AG08396 (cell line): ENCODE data around the gene KDM4B.

Source experiments
- DNase-seq: peaks from one replicate; pipeline ENCODE4 v3.0.0; 2012; ENCODE audit warnings: low spot score, mixed read lengths

The KDM4B gene

DNA sequence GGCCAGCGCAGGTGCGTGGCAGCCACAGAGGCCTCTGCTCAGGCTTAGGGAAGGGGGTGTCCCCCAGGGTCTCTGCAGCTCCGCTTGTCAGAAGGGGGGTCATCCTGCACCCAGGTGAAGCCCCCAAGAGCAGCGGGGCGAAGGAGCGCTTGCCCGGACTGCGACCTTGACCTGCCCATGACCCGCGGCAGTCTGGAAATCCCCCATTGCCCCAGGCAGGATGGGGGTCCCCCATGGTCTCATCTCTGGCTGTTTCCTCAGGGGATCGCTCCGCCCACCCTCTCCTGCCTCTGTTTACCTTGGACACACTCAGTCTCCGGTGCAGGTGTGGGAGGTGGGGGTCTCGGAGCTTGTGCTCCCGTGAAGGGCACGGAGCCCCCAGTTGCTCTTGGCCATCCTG lies 82.7 kb downstream of the KDM4B start:
- no peak for DNase-seq

DNA sequence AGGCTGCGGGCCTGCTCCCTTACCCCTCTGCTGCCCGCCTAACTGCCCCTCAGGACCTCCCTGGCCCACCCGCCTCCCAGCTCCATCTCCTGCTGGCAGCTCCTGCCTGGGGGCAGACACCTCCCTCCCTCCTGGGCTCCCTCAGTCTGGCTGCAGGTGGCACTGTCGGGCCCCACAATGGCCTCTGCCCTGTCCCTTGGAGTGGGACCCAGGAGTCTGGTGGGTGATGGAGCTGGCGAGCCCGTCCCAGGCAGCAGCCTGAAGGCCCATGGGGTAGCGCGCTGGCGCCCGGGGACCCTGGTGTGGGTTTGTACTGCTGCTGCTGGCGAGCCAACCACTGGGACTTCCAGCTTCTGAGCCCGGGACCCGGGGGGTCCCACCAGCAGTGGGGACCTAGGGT lies 83.6 kb downstream of the KDM4B start:
- DNase-seq: no peak

DNA sequence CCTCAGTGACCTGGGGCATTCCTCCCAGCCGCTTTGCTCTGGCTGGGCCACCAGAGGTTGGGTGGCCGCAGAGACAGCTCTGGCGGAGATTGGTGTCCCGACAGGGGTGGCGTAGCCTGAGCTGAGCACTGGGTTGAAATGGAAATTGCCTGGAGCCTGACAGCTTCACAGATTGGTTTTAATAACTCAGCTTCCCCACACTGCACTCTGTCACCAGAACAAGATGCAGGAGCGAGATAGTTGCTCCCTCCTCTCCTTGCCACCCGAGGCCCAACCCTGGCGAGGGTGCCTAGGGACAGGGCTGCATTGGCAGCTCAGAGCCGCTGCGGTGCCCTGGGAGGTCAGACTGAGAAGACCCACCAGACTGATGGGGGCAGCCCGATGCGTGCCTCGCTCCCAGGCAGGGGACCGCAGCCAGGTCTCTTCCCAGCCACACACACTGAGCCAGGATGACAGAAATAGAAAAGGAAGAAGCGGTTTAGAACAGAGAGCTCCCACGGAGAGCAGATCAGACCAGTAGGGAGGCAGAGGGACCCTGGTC lies 84.1 kb downstream of the KDM4B start:
- DNase-seq: no peak

DNA sequence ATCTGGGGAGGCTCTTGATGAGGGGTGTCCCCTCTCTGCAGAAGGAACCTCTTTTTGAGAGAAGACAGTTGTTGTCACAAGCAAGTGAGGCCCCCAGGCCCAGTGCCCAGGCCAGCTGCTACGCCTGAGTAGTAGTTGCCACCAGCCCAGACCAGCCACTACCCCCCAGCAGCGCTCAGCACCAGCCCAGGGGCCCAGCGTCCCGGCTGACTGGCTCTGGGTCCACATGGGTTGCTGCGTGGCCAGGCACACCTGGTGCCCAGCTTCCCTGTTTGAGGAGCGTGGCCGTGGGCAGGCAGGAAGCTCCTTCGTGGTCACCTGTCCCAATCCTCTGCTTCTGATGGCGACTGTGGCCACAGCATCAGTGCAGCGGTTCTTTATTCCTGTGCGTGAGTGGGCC lies 84.7 kb downstream of the KDM4B start:
- no peak for DNase-seq

DNA sequence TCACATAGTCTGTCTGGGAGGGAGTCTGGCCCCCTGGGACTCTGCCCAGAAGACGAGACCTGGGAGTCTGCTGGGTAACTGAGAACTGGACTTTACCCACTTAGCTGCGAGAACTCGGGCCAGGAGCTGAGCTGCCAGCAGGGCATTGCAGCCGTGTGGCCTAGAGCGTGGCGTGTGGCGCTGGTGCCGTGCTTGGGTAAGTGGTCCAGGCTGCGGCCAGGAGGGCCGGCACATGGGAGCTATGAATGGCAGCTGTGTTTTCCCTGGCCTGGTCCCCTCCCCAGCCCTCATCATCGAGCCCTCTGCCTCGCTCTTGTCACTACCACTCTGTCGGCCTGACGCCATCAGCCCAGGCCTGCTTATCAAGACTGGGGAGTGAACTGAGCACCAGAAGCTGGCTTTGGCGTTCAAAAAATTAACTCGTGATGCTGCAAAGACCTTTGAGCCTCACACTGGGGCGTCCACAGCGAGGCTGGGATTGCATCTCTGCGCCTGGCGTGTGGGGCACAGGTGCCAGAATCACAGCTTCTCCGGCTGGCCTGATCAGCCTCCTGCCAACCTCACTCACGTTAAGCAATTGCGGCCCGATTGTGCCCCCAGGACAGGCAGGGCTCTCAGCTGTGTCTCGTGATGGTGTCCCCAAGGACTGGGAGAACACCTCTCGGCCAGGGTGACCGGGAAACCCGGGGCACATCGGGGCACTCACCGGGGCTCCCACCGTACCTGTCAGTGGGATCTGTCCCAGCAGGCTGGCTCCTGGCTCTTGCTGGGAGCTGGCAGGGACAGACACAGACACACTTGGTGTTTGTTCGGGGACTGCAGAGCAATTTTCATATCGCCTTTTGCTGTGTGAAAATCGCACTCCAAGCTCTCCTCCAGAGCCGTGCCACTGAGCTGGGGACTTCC lies 85.9 kb downstream of the KDM4B start:
- no peak for DNase-seq

DNA sequence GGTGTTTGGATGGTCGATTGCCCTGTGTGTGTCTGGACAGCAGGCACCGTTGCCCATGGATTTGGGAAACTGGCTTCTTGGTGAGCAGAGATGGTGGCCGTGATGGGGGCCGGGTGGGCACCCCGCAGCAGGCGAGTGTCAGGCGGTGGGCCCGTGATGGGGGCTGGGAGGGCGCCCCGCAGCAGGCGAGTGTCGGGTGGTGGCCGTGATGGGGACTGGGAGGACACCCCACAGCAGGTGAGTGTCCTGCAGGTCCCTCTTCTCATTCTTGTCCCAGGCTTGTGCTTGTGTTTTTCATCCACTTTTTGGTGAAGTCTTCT lies 86.5 kb downstream of the KDM4B start:
- no peak for DNase-seq

DNA sequence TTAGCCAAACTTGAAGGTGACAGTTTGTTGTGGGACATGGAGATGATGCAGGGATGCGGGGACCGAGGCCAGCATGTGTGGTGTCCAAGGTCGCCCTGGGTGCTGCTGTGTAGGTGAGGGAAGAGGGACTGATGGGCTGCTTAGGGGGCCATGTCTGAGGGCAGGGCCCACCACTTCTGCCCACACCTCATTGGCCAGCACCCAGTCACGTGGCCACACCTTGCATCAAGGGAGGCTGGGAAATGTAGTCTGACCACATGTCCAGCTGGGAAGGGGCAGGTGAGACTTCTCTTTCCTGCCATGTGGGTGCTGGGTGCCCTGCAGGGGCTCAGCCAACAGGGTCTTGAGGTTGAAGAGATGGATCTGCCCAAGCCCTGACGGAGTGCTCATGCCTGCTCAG lies 88.9 kb downstream of the KDM4B start:
- DNase-seq: peak; percentile 60

DNA sequence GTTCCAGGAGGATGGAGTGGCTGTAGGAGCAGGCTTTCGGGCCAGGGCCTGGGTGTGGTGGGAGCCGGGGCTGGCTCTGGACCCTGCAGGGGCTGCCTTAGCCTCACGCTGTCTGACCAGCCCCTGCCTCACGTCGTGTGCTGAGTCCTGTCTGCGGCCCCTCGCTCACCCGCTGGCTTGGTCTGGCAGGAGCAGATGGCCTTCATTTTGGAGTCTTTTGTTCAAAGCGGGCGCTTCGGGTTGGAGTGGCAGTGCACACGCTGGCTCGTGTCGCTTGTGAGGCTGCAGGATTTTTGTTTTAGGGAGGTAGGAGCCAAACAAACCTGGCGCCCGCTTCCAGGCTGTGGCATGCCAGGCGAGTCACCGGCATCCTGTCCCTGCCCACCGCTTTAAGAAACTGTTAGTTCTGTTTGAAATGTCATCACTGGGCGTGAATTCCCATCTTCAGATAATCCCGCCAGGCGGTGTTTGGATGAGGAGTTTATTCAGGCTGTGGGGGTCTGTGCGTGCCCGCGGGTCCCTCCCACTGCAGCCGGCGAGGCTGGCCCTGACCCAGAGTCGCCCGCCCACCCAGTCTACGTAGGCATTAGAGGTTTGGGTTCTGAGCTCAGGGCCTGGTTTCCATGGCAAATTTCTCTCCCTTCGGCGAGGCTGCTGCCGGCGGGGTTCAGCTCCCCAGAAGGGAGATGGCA lies 89.8 kb downstream of the KDM4B start:
- peak; percentile 57 for DNase-seq

DNA sequence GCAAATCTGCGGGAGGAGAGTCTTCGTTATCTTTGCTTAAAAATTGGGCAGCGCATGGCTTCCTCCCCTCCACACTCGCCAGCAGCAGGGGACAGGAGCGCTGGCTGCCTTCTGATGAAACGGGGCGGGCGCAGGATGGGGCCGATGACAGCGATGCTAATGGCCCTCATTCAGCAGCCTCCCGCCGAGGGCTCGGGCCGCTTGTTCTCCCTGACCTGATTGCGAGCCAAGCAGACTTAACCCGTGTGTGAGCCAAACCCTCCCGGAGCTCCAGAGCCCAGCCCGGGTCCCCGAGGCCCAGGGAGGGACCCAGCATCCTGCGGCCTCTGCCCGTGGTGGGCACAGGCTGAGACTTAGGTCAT lies 90.3 kb downstream of the KDM4B start:
- no peak for DNase-seq

DNA sequence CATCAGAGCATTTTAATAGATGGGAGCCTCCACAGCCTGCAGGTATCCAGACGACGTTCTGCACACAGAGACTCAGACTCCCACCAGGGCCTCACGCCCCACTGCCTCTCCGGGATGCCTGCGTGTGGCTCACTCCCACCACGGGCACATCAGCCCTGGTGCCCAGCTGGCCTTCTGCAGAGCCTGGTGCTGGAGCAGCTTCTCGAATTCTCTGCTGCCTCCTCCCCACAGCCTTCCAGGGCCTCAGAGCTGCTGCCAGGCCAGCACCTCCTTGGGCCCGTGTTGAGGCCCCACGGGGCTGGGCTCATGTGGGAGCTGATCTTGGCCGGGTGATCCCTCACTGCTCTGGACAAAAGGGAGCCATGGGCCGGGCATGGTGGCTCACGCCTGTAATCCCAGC lies 90.9 kb downstream of the KDM4B start:
- DNase-seq: no peak

DNA sequence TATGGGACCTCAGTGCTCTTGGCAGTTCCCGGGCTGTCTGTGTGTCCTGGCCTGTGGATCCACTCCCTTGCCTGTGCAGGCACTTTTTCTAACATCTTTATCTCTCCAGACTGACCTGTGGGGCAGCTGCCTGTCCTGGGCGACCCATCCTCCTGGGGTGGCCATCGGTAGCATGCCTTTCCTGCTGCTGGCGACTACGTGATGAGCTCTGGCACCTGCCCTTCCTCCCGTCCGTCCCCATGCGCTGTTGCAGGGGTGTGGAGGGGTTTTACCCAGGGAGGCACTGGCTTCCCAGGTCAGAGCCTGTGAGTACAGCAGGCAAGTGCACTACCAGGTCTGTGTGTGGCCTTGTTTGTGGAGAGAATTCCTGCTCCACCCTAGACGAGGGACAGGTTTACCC lies 93.3 kb downstream of the KDM4B start:
- no peak for DNase-seq

DNA sequence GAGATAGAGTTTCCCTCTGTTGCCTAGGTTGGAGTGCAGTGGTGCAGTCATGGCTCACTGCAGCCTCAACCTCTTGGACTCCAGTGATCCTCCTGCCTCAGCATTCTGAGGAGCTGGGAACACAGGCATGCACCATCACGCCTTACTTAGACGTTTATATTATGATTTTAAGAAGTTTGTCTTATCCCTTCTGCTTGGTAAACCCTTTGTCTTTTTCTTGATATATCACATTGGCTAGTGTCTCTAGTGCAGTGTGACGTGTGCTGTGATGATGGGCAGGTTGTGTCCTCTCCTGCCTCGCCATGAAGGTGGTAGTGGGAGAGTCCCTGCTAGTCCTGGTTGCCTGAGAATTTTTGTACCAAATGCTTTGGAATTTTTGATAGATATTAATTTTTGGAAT lies 93.9 kb downstream of the KDM4B start:
- no peak for DNase-seq

DNA sequence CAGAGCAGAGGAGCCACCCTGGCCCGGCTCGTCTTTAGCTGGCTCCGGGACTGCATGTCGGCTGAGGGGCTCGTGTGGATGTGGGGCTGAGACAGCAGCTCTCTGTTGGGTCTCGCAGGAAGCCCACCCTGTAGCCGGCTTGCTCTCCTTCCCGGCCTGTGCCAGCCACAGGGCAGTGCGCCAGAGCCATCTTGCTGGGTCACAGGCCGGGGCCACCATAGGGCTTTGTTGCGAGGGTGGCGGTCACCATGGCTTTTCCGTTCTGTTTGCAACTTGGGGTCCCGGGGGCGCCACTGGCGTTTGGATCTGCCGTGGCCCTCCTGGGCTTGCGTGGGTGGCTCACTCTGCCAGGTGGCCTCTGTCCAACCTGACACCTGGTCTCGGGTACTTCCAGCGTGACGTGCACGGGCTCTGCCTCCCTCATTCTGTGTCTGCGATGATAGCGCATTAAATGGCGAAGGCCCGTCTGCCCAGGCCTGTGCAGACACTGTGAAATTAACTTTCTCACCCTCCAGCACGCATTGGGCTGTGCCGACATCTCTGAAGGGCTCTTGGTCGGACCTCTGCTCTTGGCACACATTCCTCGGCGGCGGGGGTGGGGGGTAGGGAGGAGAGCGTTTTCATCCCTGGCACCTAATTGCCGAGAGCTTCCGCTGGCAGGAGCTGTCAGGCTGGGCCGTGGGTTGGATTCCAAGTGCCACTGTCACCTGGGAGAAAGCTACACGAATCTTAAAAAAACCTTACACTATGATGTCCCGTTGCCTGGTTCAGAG lies 95.1 kb downstream of the KDM4B start:
- no peak for DNase-seq

DNA sequence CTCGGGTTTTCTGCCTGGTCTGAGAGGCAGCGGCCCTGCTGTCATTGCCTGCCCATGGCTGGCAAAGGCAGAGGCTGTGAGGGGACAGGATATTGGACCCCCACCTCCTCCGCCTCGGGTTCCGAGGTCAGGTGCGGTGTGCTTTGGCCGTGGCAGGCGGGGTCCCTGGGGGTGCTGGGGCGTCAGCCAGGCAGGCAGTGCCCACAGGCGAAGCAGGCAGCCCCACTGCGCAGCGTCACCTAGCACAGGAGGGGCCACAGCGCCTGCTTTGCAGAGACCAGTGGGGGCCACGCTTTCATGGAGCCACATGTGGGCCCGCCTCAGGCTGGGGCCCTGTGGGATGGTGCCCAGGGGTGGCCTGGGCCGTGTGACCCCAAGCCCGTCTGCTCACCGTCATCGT lies 96.0 kb downstream of the KDM4B start:
- no peak for DNase-seq

DNA sequence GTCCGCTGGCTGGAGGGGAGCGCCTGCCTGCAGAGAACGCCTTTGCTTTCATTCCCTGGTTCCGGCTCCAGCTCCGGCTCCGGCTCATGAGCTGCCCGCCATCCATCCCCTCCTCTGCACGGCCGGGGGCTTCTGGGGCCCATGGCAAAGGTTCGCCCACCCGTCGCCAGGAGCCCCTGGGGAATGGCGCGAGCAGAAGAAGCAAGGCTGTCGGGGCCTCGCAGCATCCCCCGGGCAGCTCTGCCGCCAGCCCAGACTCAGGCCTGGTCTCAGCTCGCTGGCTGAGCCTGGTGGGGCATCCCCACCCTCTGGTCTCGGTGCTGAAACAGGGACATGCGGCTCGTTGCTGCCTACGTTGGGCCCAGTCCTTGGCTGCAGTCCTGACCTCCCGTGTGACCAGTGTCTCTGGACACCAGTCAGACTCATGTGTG lies 96.8 kb downstream of the KDM4B start:
- DNase-seq: no peak

DNA sequence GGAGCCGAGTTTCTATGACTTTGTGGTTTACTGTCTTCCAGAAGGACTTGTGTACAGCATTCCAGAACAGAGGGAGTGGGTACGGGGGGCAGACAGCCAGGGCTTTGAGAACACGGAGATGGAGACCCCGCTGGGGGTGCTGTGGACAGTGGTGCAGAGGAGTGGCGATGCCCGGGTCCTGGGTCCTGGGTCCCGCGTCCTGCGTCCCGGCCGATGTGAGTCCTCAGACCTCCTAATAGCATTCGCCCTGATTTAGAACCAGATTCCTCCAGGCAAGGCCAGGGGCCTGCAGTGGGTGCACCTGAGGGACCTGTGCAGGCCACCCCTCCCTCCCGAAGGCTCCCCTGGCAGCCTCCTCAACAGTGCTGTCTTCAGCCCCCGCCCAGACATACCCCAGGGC lies 97.9 kb downstream of the KDM4B start:
- no peak for DNase-seq

DNA sequence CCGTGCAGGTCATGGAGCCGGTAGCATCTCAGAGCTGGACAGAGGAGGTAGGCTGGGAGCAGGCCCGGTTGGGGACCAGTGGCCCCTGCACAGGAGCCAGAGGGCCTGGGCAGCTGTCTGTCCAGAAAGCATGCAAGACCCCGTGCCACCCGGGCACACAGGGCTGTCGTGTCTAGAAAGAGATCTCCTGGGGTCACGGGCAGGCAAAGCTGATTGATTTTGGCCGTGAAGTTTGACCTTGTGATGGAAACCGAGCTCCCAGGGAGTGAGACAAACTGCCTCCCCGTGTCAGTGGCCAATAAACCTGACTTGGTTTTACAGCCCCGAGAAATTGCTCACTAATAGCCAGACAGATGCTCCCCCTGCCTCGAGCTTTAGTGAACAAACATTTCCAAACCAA lies 98.8 kb downstream of the KDM4B start:
- no peak for DNase-seq

DNA sequence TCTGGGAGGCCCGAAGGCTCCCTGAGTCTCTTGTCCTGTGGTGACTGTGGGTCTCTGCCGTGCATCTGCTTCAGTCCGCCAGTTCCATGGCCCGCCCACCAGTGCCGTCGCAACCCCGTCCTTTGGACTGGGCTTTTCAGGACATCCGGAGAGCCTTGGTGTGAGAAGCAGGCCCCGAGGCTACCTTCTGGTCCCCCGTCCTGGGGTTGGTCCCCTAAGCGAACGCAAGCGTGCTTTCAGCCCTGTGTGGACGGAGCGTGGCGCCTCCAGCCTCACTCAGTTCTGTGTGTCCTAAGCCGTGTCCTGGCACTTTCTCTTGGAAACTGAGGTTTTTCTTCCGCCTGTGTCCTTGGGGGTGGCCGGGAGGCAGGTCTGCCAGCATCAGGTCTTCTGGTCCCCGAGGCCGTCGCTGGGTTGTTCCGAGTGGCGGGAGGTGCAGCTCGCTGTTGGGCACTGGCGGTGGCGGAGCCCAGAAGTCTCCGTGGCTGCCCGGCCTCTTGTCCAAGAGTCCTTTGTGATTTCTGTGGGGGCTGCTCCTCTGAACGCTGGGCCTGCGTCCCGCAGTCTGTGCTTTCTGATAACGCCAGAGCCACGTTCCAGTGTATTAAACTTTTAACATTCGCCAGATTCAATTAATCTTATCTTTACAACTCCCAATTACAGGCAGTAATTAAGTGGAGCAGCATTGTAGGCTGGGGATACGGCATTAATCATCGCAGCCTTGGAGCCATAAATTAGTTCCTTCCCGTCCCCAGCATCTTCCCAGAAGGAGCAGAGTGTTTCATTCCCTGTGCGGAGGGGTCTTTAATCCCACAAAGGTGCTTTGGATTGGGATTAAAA lies 99.5 kb downstream of the KDM4B start:
- no peak for DNase-seq

DNA sequence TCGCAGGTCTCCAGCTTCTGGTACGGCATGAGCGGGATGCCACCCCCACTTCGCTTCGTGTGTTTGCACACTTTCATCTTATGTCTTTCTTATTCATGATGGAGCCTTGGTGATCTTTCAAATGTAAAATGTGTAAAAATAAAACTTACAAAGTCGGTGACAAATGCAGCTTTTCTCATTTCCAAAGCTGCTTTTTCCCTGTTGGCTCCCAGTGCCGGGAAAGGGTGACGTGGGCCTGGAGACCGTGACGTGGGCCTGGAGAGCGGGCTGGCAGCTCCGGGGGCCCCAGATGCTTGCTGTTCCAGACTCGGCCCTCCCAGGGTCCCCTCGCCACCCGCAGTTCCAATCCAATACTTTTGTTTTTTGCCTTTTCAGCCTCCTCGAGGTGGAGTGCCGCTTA lies 101.4 kb downstream of the KDM4B start:
- DNase-seq: no peak

DNA sequence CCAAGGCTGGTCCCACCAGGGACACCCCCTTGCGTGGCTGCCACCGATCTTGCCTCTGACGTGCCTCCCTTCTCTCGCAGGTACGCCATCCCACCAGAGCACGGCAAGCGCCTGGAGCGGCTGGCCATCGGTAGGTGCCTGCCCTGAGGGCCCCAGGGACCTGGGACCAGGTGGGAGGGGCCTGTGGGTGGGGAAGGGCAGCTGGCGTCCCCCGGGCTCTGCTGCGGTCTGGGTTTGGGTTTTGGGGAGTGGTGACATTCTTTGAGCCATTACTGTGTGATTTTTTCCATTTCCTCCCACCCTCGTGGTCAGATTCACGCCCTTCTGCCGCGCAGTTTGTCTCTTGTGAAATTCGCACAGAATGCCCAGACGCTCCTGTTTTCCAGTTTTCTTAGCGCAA lies 102.0 kb downstream of the KDM4B start:
- DNase-seq: no peak

DNA sequence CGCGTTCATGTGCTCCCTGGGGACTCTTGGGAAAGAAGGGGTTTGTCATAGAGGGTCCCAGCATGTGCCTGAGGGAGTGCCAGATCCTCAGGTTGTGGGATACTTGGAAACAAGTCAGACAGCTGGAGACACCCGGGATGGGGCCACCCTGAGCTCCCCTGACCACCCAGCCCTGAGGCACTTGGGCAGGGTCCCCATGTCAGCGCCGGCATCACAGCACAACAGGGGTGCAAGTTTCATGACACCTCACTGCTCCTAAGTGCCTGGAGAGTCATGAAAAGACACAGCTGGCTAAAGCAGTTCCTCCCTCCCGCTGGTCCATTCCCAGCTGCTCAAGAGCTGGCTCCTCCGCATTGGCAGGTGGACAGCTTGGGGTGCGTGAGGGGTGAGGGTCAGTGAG lies 102.7 kb downstream of the KDM4B start:
- DNase-seq: no peak

DNA sequence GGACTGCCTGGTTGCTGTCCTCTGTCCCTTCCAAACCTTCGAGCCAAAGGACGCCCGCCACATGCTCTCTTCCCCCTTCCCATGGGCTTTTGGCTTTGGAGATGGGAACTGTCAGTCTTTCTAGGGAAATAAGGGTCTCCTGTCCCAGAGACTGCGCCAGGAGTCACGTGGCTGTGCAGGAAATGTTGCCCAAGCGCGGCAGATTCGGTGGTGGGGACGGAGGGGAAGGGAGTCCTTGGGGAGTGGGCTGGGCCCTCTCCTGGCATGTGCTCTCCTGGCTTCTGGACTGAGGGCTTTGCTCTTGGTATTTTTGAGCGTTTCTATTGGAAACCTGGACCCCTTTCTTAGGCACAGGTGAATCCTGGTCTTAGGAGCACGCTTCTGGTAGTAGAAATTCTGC lies 103.2 kb downstream of the KDM4B start:
- no peak for DNase-seq
